ENCODE data around the gene ZP2. TPM values are rescaled to one million over a fixed set of nuclear protein-coding genes. Genes with fewer than 3 reads are reported as not detected.

The ZP2 gene
- total RNA-seq, 1 experiment from 2014 or later: not detected

DNA sequence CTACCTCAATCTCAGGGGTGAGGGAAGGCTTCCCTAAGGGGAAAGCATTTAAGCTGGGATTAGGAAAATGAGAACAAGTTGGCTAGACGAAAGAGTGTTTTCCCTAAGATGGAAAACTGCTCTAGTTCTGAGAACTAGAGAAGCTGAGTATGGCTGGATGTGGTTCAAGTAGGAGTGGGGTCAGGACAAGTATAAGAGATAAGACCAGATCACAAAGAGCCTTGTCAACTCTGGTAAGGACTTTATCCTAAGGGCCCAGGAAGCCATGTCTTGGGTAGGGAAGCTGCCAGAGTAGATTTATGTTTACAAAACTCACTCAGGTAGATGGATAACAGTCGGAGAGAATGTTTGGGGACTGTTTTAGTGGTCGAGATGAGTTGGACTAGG, 23.8 kb upstream of the ZP2 start:
- ChIA-PET POLR2A (no interaction called here), RAD21 (ENCODE audit: low non-redundant PET in 1 of 2, low total read pairs in 2 of 2, uncharacterized antibody in 2 of 2, unreplicated experiment in 2 of 2) (no interaction called here), CTCF (no interaction called here)
- no peaks in the 10 kb centered on the region; the same call in 1 of the 2 replicates for H3K9me2 ChIP-seq (ENCODE audit: insufficient read depth)
- DNase-seq (ENCODE audit: low read depth, low spot score): no peak
- TF ChIP-seq, protein P1, sequence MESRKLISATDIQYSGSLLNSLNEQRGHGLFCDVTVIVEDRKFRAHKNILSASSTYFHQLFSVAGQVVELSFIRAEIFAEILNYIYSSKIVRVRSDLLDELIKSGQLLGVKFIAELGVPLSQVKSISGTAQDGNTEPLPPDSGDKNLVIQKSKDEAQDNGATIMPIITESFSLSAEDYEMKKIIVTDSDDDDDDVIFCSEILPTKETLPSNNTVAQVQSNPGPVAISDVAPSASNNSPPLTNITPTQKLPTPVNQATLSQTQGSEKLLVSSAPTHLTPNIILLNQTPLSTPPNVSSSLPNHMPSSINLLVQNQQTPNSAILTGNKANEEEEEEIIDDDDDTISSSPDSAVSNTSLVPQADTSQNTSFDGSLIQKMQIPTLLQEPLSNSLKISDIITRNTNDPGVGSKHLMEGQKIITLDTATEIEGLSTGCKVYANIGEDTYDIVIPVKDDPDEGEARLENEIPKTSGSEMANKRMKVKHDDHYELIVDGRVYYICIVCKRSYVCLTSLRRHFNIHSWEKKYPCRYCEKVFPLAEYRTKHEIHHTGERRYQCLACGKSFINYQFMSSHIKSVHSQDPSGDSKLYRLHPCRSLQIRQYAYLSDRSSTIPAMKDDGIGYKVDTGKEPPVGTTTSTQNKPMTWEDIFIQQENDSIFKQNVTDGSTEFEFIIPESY (IDR thresholded peaks at IDR 0.05; ENCODE audit: extremely low read depth, insufficient replicate concordance, low read length): no peak
- no peak for TF ChIP-seq EZH2 (IDR thresholded peaks at IDR 0.05)
- no peak for TF ChIP-seq CBX3 (IDR thresholded peaks at IDR 0.05; ENCODE audit: low read depth)
- TF ChIP-seq SRF (IDR thresholded peaks at IDR 0.05; ENCODE audit: low read depth): no peak
- TF ChIP-seq, protein P2, sequence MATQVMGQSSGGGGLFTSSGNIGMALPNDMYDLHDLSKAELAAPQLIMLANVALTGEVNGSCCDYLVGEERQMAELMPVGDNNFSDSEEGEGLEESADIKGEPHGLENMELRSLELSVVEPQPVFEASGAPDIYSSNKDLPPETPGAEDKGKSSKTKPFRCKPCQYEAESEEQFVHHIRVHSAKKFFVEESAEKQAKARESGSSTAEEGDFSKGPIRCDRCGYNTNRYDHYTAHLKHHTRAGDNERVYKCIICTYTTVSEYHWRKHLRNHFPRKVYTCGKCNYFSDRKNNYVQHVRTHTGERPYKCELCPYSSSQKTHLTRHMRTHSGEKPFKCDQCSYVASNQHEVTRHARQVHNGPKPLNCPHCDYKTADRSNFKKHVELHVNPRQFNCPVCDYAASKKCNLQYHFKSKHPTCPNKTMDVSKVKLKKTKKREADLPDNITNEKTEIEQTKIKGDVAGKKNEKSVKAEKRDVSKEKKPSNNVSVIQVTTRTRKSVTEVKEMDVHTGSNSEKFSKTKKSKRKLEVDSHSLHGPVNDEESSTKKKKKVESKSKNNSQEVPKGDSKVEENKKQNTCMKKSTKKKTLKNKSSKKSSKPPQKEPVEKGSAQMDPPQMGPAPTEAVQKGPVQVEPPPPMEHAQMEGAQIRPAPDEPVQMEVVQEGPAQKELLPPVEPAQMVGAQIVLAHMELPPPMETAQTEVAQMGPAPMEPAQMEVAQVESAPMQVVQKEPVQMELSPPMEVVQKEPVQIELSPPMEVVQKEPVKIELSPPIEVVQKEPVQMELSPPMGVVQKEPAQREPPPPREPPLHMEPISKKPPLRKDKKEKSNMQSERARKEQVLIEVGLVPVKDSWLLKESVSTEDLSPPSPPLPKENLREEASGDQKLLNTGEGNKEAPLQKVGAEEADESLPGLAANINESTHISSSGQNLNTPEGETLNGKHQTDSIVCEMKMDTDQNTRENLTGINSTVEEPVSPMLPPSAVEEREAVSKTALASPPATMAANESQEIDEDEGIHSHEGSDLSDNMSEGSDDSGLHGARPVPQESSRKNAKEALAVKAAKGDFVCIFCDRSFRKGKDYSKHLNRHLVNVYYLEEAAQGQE (IDR thresholded peaks at IDR 0.05; ENCODE audit: low read depth): no peak
- TF ChIP-seq SIN3A (IDR thresholded peaks at IDR 0.05; ENCODE audit: low read depth): no peak
- TF ChIP-seq TCF7L2 (IDR thresholded peaks at IDR 0.05; ENCODE audit: borderline replicate concordance, extremely low read depth, insufficient read depth, insufficient read length): no peak
- no peak for TF ChIP-seq CEBPB (IDR thresholded peaks at IDR 0.05; ENCODE audit: low read depth)
- TF ChIP-seq JUND (IDR thresholded peaks at IDR 0.05): no peak
- TF ChIP-seq ZNF274 (IDR thresholded peaks at IDR 0.05; ENCODE audit: low read depth, low read length): no peak
- TF ChIP-seq ELF1 (IDR thresholded peaks at IDR 0.05; ENCODE audit: borderline replicate concordance, low read depth): no peak
- no peak for TF ChIP-seq YY1 (IDR thresholded peaks at IDR 0.05; ENCODE audit: extremely low read depth, insufficient replicate concordance, low read depth, low read length)
- TF ChIP-seq RAD21 (IDR thresholded peaks at IDR 0.05; ENCODE audit: low read depth): no peak
- no peak for TF ChIP-seq ATF3 (IDR thresholded peaks at IDR 0.05)
- no peak for ATAC-seq
- H3K9me3 ChIP-seq (ENCODE audit: control insufficient read depth in 1 of 2, insufficient read depth in 1 of 2, low read depth in 1 of 2, low read length in 2 of 2): no peaks in the 10 kb centered on the region
- H3K9ac ChIP-seq (ENCODE audit: low read length): no peak overlapping the region
- intact Hi-C loops (cut with micrococcal nuclease): no loop called here
- peaks cover 10% of the 10 kb centered on the region; the same call in 1 of the 2 replicates for H3K27me3 ChIP-seq (ENCODE audit: insufficient read depth, low read length)
- no peak overlapping the region for H3K4me3 ChIP-seq (replicated peaks in 1 of 2; ENCODE audit: low read depth in 1 of 2, low read length in 2 of 2)
- no peak overlapping the region for H3K4me2 ChIP-seq (ENCODE audit: low read length)
- H3K27ac ChIP-seq (ENCODE audit: low read depth, low read length): no peak overlapping the region
- no peaks in the 10 kb centered on the region for H3K36me3 ChIP-seq (ENCODE audit: control insufficient read depth in 1 of 2, insufficient read depth in 2 of 2, low read length in 2 of 2)
- no peaks in the 10 kb centered on the region for H4K20me1 ChIP-seq (ENCODE audit: insufficient read depth)
- H3K79me2 ChIP-seq (ENCODE audit: insufficient read depth, low read length): no peaks in the 10 kb centered on the region
- no peak overlapping the region for H2AFZ ChIP-seq (ENCODE audit: low read depth, low read length, poor library complexity, severe bottlenecking)
- no peaks in the 10 kb centered on the region for H3K4me1 ChIP-seq (ENCODE audit: control insufficient read depth in 1 of 2, insufficient read depth in 2 of 2, low read length in 2 of 2)
- BruUV-seq (replicated peaks): no TSS peak

All from HCT116 (cell line).